Prostate gland (tissue), 2 donors: ENCODE measurements around the gene LRCH4. TPM values are rescaled to one million over a fixed set of nuclear protein-coding genes. Genes with fewer than 3 reads are reported as not detected.

Experiments
- DNase-seq: peaks from one replicate; pipeline ENCODE4 v3.0.0-alpha.2; 2019; ENCODE audit warnings: low spot score
- H3K27ac ChIP-seq, 2 donors: fragments of 200-600 bp; sonication (generic); 2 replicates each; pipeline ENCODE4 v1.5.1; 2017 to 2019
- H3K27me3 ChIP-seq: fragments of 200-600 bp; sonication (generic); replicated peaks from 2 replicates; pipeline ENCODE4 v1.5.1; 2019; ENCODE audit not compliant: insufficient read depth
- H3K36me3 ChIP-seq, 2 donors: fragments of 200-600 bp; sonication (generic); 1 replicate in 1 of 2; 2 replicates in 1 of 2; pipeline versions ENCODE4 v1.5.1 to v1.8.1; 2017 to 2019
- H3K4me1 ChIP-seq: fragments of 200-600 bp; sonication (generic); replicated peaks from 2 replicates; pipeline ENCODE4 v1.5.1; 2019
- H3K4me3 ChIP-seq, 2 donors: fragments of 200-600 bp; sonication (generic); 2 replicates each; pipeline ENCODE4 v1.5.1; 2017 to 2019
- H3K9me3 ChIP-seq: fragments of 200-600 bp; sonication (generic); 2 replicates; pipeline ENCODE4 v1.5.1; 2017
- POLR2A ChIP-seq: fragments of 450-650 bp; IDR thresholded peaks from one replicate; pipeline ENCODE4 v1.6.1; 2016; ENCODE audit warnings: antibody characterized with exemption, mild to moderate bottlenecking
- POLR2AphosphoS5 ChIP-seq: sonication (generic); formaldehyde crosslinking; IDR thresholded peaks from one replicate; pipeline ENCODE4 v1.6.1; 2017; ENCODE audit warnings: antibody characterized with exemption
- WGBS: methylation state at CpG from one replicate; pipeline ENCODE4 v1.1.5; 2018; 5-methylcytosine and 5-hydroxymethylcytosine counted together
- intact Hi-C: fragments of 100-400 bp; cut with DNase I; formaldehyde crosslinking; loops from one replicate; pipeline ENCODE4 v1.14.2; 2022
- total RNA-seq, 2 donors: library from RNA; depleted of rRNA; stranded (reverse); fragments of >200 nt; gene quantifications; one replicate each; pipeline ENCODE4 v1.1.0, GENCODE V29; 2016
- TF ChIP-seq, protein P1 (sequence below), 4 experiments: fragments of 200-600 bp in 2 of 4; fragments of 450-650 bp in 2 of 4; sonication (generic) in 2 of 4; IDR thresholded peaks; 1 replicate in 3 of 4; 2 replicates in 1 of 4; pipeline ENCODE4 v1.5.1; 2016 to 2019; ENCODE audit warnings: antibody characterized with exemption in 4 of 4, mild to moderate bottlenecking in 2 of 4, moderate library complexity in 2 of 4

Gene LRCH4, protein sequence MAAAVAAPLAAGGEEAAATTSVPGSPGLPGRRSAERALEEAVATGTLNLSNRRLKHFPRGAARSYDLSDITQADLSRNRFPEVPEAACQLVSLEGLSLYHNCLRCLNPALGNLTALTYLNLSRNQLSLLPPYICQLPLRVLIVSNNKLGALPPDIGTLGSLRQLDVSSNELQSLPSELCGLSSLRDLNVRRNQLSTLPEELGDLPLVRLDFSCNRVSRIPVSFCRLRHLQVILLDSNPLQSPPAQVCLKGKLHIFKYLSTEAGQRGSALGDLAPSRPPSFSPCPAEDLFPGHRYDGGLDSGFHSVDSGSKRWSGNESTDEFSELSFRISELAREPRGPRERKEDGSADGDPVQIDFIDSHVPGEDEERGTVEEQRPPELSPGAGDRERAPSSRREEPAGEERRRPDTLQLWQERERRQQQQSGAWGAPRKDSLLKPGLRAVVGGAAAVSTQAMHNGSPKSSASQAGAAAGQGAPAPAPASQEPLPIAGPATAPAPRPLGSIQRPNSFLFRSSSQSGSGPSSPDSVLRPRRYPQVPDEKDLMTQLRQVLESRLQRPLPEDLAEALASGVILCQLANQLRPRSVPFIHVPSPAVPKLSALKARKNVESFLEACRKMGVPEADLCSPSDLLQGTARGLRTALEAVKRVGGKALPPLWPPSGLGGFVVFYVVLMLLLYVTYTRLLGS
- 100 to 1,000 TPM in 1 of 2 donors, 10 to 100 TPM in 1; 66.8 to 202 TPM for total RNA-seq

DNA sequence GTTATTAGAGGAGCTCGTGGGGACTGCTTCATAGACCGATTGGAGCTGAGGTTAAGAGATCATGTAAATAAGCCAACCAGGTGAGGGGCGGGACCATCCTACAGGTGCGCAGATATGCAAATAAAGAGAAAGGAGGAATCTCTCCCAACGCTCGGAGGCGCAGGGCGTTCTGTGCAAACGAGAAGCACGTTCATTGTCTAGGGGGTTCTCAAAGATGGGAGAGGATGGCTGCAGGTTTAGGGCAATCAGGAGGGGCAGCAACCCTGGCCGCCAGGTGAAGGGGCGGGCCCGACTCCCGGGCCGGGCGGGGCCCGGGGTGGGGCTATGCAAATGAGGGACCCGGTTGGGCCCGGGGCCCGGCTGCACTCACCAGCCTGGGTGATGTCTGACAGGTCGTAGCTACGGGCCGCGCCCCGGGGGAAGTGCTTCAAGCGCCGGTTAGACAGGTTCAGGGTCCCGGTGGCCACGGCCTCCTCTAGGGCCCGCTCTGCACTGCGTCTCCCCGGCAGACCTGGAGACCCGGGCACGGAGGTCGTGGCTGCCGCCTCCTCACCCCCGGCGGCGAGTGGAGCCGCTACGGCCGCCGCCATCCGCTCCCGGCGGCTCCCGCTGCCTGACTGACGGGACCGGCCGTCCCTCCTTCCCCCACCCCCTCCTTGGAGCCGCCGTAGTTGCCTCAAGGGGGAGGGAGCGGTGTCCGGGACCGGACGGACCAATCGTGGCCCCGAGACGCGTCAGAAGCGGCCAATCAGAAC, at the start of gene LRCH4:
Gene LRCH4 (minus strand): TSS at position 619 of the 755 bp plus-strand sequence. CDS start 29 bp downstream, at position 590.
- no peaks in the 10 kb centered on the region for H3K9me3 ChIP-seq
- H3K4me3 ChIP-seq, result peak within 1 kb of the TSS; percentile 76 to 98
- H3K27ac ChIP-seq, result peak within 1 kb of the TSS; percentile 96 to 99
- no peaks in the 10 kb centered on the region for H3K27me3 ChIP-seq
- TF ChIP-seq, protein P1, sequence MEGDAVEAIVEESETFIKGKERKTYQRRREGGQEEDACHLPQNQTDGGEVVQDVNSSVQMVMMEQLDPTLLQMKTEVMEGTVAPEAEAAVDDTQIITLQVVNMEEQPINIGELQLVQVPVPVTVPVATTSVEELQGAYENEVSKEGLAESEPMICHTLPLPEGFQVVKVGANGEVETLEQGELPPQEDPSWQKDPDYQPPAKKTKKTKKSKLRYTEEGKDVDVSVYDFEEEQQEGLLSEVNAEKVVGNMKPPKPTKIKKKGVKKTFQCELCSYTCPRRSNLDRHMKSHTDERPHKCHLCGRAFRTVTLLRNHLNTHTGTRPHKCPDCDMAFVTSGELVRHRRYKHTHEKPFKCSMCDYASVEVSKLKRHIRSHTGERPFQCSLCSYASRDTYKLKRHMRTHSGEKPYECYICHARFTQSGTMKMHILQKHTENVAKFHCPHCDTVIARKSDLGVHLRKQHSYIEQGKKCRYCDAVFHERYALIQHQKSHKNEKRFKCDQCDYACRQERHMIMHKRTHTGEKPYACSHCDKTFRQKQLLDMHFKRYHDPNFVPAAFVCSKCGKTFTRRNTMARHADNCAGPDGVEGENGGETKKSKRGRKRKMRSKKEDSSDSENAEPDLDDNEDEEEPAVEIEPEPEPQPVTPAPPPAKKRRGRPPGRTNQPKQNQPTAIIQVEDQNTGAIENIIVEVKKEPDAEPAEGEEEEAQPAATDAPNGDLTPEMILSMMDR (IDR thresholded peaks at IDR 0.05), result peak in 2 of 4 experiments; percentile 8 to 23
- TF ChIP-seq POLR2AphosphoS5, result peak; percentile 98
- peak; percentile 97 for TF ChIP-seq POLR2A
- H3K36me3 ChIP-seq, result peaks cover 6 to 8% of the 10 kb centered on the region in 2 donors
- WGBS, result 1% methylated on average over 47 of the region's 61 CpGs
- intact Hi-C loops, result loop anchor here (5.0 kb wide), 1 partner anchor 107 kb away; the partner anchor contains the start of gene GIGYF1
- DNase-seq, result peak; percentile 49
- peaks cover 32% of the 10 kb centered on the region for H3K4me1 ChIP-seq

DNA sequence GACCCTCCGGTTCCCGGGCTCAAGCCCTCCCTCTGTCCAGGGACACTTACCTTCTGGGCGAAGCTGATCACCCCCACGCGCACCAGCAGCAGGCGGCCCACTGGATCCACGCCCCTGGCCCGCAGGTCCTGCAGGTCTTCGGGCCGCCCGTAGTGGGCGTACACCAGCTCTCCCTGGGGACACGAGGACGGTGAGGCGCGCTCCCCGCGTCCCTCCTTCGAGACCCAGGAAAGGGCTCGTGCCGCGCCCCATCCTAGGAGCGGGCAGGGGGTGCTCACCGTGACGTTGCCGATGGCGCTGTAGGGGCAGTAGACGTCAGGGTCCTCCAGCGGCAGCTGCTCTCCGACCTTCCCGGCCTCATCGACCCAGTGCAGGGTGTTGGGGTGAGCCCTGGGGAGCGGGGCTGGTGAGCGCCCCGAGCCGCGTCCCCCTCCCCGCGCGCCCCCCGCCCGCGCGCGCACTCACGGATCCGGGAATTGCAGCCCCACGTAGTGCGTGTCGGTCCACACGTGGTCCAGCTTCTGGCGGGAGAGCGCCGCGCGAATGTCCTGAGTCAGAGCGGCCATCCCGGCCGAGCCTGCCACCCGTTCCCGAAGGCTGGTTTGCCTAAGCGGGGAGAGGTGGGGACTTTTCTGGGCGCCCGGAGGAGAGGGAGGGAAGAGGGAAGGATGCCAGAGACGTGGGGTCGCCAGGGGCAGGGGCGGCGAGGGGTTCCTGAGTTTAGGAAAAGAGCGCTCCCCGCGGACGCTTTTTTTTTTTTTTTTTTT, 47.2 kb upstream of the LRCH4 start:
- DNase-seq, result no peak
- Histone ChIP-seq H3K4me3 (peak overlapping the region; percentile 22 to 32), H3K4me1 (peaks cover 3% of the 10 kb centered on the region), H3K27me3 (no peaks in the 10 kb centered on the region), H3K36me3 (no peaks in the 10 kb centered on the region), H3K9me3 (no peaks in the 10 kb centered on the region), H3K27ac (no peak overlapping the region)
- TF ChIP-seq, protein P1 (IDR thresholded peaks at IDR 0.05), result peak in 2 of 4 experiments; percentile 28 to 52
- TF ChIP-seq POLR2AphosphoS5, result no peak
- intact Hi-C loops, result no loop called here
- WGBS, result 2% methylated on average over 63 of the region's 72 CpGs

DNA sequence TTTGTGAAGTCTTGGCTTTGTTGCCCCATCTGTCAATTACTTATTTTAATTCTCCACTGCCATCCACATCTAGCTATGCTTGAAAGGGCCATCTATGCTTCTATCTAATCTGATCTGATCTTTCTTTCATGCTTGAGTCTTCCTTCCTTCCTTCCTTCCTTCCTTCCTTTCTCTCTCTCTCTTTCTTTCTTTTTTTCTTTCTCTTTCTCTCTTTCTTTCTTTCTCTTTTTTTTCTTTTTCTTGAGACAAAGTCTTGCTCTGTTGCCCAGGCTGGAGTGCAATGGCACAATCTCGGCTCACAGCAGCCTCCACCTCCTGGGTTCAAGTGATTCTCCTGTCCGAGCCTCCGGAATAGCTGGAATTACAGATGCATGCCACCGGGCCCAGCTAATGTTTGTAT, 44.1 kb upstream of the LRCH4 start:
- TF ChIP-seq, protein P1 (IDR thresholded peaks at IDR 0.05), result no peak
- TF ChIP-seq POLR2AphosphoS5 (no peak), POLR2A (no peak)
- intact Hi-C loops, result no loop called here
- no peak overlapping the region for H3K4me3 ChIP-seq
- H3K9me3 ChIP-seq, result no peaks in the 10 kb centered on the region
- no peak for DNase-seq
- H3K36me3 ChIP-seq, result no peaks in the 10 kb centered on the region
- WGBS, result 96% methylated on average over 4 of the region's 4 CpGs
- no peak overlapping the region for H3K27ac ChIP-seq
- no peaks in the 10 kb centered on the region for H3K27me3 ChIP-seq
- H3K4me1 ChIP-seq, result peaks cover 3% of the 10 kb centered on the region

DNA sequence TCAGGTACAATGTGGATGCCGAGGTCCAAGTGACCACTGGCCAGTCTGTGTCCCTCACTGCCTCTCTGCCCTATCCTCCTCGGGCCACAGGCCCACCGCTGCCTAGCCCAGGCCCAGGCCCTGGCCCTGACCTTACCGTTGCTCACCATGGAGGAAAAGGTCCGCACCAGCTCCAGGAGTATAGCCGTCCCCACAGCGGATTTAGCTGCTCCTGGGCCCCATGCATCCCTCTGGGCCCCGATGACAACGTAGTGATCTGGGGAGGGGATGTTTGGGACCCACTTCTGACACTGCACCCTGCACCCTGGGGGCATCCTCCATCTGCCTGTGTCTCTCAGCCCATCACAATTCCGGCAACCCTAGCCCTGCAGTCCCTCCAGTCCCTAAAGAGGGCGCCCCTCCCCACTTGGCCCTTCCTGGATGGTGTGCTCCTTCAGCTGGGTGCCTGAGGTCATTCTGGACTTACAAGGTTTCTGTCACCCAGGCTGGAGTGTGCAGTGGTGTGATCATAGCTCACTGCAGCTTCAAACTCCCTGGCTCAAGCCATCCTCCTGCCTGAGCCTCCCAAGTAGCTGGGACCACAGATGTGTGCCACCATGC, 43.3 kb upstream of the LRCH4 start:
- no peaks in the 10 kb centered on the region for H3K9me3 ChIP-seq
- 77% methylated on average over 11 of the region's 11 CpGs for WGBS
- H3K27me3 ChIP-seq, result no peaks in the 10 kb centered on the region
- H3K27ac ChIP-seq, result no peak overlapping the region
- TF ChIP-seq POLR2AphosphoS5 (no peak), POLR2A (no peak)
- TF ChIP-seq, protein P1 (IDR thresholded peaks at IDR 0.05), result no peak
- DNase-seq, result no peak
- no peaks in the 10 kb centered on the region for H3K36me3 ChIP-seq
- peaks cover 3% of the 10 kb centered on the region for H3K4me1 ChIP-seq
- intact Hi-C loops, result no loop called here
- H3K4me3 ChIP-seq, result no peak overlapping the region
